ENCODE measurements around the gene FMN1. TPM values are rescaled to one million over a fixed set of nuclear protein-coding genes. Genes with fewer than 3 reads are reported as not detected.

The FMN1 gene
- total and polyA plus RNA-seq, 7 experiments from 2014 or later, result 0.02 to 32.2 (median 1.0) TPM; not detected in 1

GRCh38 chr15:32901192-32901591 lies 293.3 kb downstream of the FMN1 start:
- peaks cover 0 to 17% (median 5%) of the 10 kb centered on the region in 5 donors for H3K27me3 Mint-ChIP-seq
- H3K4me3 Mint-ChIP-seq, result no peak overlapping the region
- ATAC-seq, result no peak
- no peak for DNase-seq
- Histone ChIP-seq H3K36me3 (ENCODE audit: control insufficient read depth in 2 of 3, insufficient read depth in 3 of 3, low read length in 3 of 3) (no peaks in the 10 kb centered on the region), H3K4me3 (ENCODE audit: low read length) (no peak overlapping the region), H3K27ac (ENCODE audit: low read depth, low read length) (no peak overlapping the region), H3K27me3 (ENCODE audit: control insufficient read depth in 2 of 2, insufficient read depth in 2 of 2, low read length in 2 of 2) (no peaks in the 10 kb centered on the region), H3K9me3 (ENCODE audit: control insufficient read depth in 2 of 3, low read length in 3 of 3) (no peaks in the 10 kb centered on the region), H3K4me1 (ENCODE audit: control insufficient read depth in 2 of 2, insufficient read depth in 2 of 2, low read length in 2 of 2) (no peaks in the 10 kb centered on the region)
- H3K9me3 Mint-ChIP-seq, result no peaks in the 10 kb centered on the region
- H3K4me1 Mint-ChIP-seq, result peaks cover 0 to 2% (median 0%) of the 10 kb centered on the region in 7 donors
- CTCF ChIA-PET, result no interaction called here
- peaks cover 0 to 33% (median 10%) of the 10 kb centered on the region in 5 donors for H3K36me3 Mint-ChIP-seq
- intact Hi-C loops (cut with micrococcal nuclease), result no loop called here
- no peak overlapping the region for H3K27ac Mint-ChIP-seq
- POLR2A ChIA-PET, result no interaction called here

GRCh38 chr15:32899126-32899596 lies 295.4 kb downstream of the FMN1 start:
- peaks cover 0 to 2% (median 0%) of the 10 kb centered on the region in 11 donors for H3K9me3 Mint-ChIP-seq
- H3K9me3 ChIP-seq (ENCODE audit: control insufficient read depth in 2 of 3, low read length in 3 of 3), result no peaks in the 10 kb centered on the region
- ATAC-seq (no peak), DNase-seq (no peak)
- no peaks in the 10 kb centered on the region for H3K27me3 ChIP-seq (ENCODE audit: control insufficient read depth in 2 of 2, insufficient read depth in 2 of 2, low read length in 2 of 2)
- H3K4me3 Mint-ChIP-seq, result no peak overlapping the region
- H3K4me1 Mint-ChIP-seq, result peaks cover 0 to 2% (median 0%) of the 10 kb centered on the region in 7 donors
- H3K27ac Mint-ChIP-seq, result no peak overlapping the region
- H3K4me1 ChIP-seq (ENCODE audit: control insufficient read depth in 2 of 2, insufficient read depth in 2 of 2, low read length in 2 of 2), result no peaks in the 10 kb centered on the region
- ChIA-PET CTCF (no interaction called here), POLR2A (no interaction called here)
- H3K27ac ChIP-seq (ENCODE audit: low read depth, low read length), result no peak overlapping the region
- no peaks in the 10 kb centered on the region for H3K36me3 ChIP-seq (ENCODE audit: control insufficient read depth in 2 of 3, insufficient read depth in 3 of 3, low read length in 3 of 3)
- intact Hi-C loops (cut with micrococcal nuclease), result no loop called here
- H3K36me3 Mint-ChIP-seq, result peaks cover 0 to 37% (median 10%) of the 10 kb centered on the region in 5 donors
- H3K27me3 Mint-ChIP-seq, result peaks cover 0 to 21% (median 5%) of the 10 kb centered on the region in 5 donors
- no peak overlapping the region for H3K4me3 ChIP-seq (ENCODE audit: low read length)

- H3K4me3 ChIP-seq (ENCODE audit: low read length), result no peak overlapping the region
- no peaks in the 10 kb centered on the region for H3K4me1 ChIP-seq (ENCODE audit: control insufficient read depth in 2 of 2, insufficient read depth in 2 of 2, low read length in 2 of 2)
- no peak overlapping the region for H3K27ac ChIP-seq (ENCODE audit: low read depth, low read length)
- no peak for DNase-seq
- Mint-ChIP-seq H3K4me1 (peaks cover 0 to 2% (median 0%) of the 10 kb centered on the region in 7 donors), H3K36me3 (peaks cover 0 to 44% (median 9%) of the 10 kb centered on the region in 5 donors), H3K9me3 (peaks cover 0 to 3% (median 0%) of the 10 kb centered on the region in 11 donors), H3K27me3 (peaks cover 0 to 21% (median 5%) of the 10 kb centered on the region in 5 donors), H3K27ac (no peak overlapping the region), H3K4me3 (no peak overlapping the region)
- no peak for ATAC-seq
- CTCF ChIA-PET, result no interaction called here
- no peaks in the 10 kb centered on the region for H3K36me3 ChIP-seq (ENCODE audit: control insufficient read depth in 2 of 3, insufficient read depth in 3 of 3, low read length in 3 of 3)
- H3K27me3 ChIP-seq (ENCODE audit: control insufficient read depth in 2 of 2, insufficient read depth in 2 of 2, low read length in 2 of 2), result no peaks in the 10 kb centered on the region
- no peaks in the 10 kb centered on the region for H3K9me3 ChIP-seq (ENCODE audit: control insufficient read depth in 2 of 3, low read length in 3 of 3)
- intact Hi-C loops (cut with micrococcal nuclease), result no loop called here
- POLR2A ChIA-PET, result no interaction called here
These were observed 296.1 kb downstream of the FMN1 start for GRCh38 chr15:32898414-32898813.

- Mint-ChIP-seq H3K27ac (no peak overlapping the region), H3K4me1 (no peaks in the 10 kb centered on the region), H3K4me3 (no peak overlapping the region), H3K9me3 (peaks cover 0 to 3% (median 0%) of the 10 kb centered on the region in 11 donors), H3K27me3 (peaks cover 0 to 20% (median 5%) of the 10 kb centered on the region in 5 donors), H3K36me3 (peaks cover 0 to 35% (median 4%) of the 10 kb centered on the region in 5 donors)
- no peaks in the 10 kb centered on the region for H3K9me3 ChIP-seq (ENCODE audit: control insufficient read depth in 2 of 3, low read length in 3 of 3)
- CTCF ChIA-PET, result no interaction called here
- H3K4me3 ChIP-seq (ENCODE audit: low read length), result no peak overlapping the region
- POLR2A ChIA-PET, result no interaction called here
- ATAC-seq (no peak), DNase-seq (no peak)
- intact Hi-C loops (cut with micrococcal nuclease), result no loop called here
- no peaks in the 10 kb centered on the region for H3K4me1 ChIP-seq (ENCODE audit: control insufficient read depth in 2 of 2, insufficient read depth in 2 of 2, low read length in 2 of 2)
- H3K27me3 ChIP-seq (ENCODE audit: control insufficient read depth in 2 of 2, insufficient read depth in 2 of 2, low read length in 2 of 2), result no peaks in the 10 kb centered on the region
- H3K36me3 ChIP-seq (ENCODE audit: control insufficient read depth in 2 of 3, insufficient read depth in 3 of 3, low read length in 3 of 3), result no peaks in the 10 kb centered on the region
- no peak overlapping the region for H3K27ac ChIP-seq (ENCODE audit: low read depth, low read length)
These were observed 301.1 kb downstream of the FMN1 start for GRCh38 chr15:32893421-32893820.

GRCh38 chr15:32889214-32889613 lies 305.3 kb downstream of the FMN1 start:
- no peak overlapping the region for H3K27ac ChIP-seq (ENCODE audit: low read depth, low read length)
- Mint-ChIP-seq H3K9me3 (peaks cover 0 to 3% (median 0%) of the 10 kb centered on the region in 11 donors), H3K27me3 (peaks cover 0 to 3% (median 0%) of the 10 kb centered on the region in 5 donors), H3K27ac (no peak overlapping the region), H3K4me3 (no peak overlapping the region), H3K4me1 (peaks cover 0 to 1% (median 0%) of the 10 kb centered on the region in 7 donors), H3K36me3 (peaks cover 0 to 39% (median 4%) of the 10 kb centered on the region in 5 donors)
- no peaks in the 10 kb centered on the region for H3K9me3 ChIP-seq (ENCODE audit: control insufficient read depth in 2 of 3, low read length in 3 of 3)
- POLR2A ChIA-PET, result no interaction called here
- H3K4me3 ChIP-seq (ENCODE audit: low read length), result no peak overlapping the region
- intact Hi-C loops (cut with micrococcal nuclease), result no loop called here
- H3K4me1 ChIP-seq (ENCODE audit: control insufficient read depth in 2 of 2, insufficient read depth in 2 of 2, low read length in 2 of 2), result no peaks in the 10 kb centered on the region
- ATAC-seq (no peak), DNase-seq (no peak)
- CTCF ChIA-PET, result no interaction called here
- no peaks in the 10 kb centered on the region for H3K27me3 ChIP-seq (ENCODE audit: control insufficient read depth in 2 of 2, insufficient read depth in 2 of 2, low read length in 2 of 2)
- no peaks in the 10 kb centered on the region for H3K36me3 ChIP-seq (ENCODE audit: control insufficient read depth in 2 of 3, insufficient read depth in 3 of 3, low read length in 3 of 3)

GRCh38 chr15:32888221-32888761 lies 306.2 kb downstream of the FMN1 start:
- Mint-ChIP-seq H3K36me3 (peaks cover 0 to 35% (median 0%) of the 10 kb centered on the region in 5 donors), H3K9me3 (no peaks in the 10 kb centered on the region), H3K27ac (no peak overlapping the region), H3K4me3 (no peak overlapping the region), H3K4me1 (peaks cover 0 to 2% (median 0%) of the 10 kb centered on the region in 7 donors), H3K27me3 (peaks cover 0 to 3% (median 0%) of the 10 kb centered on the region in 5 donors)
- H3K27ac ChIP-seq (ENCODE audit: low read depth, low read length), result no peak overlapping the region
- POLR2A ChIA-PET, result no interaction called here
- no peaks in the 10 kb centered on the region for H3K9me3 ChIP-seq (ENCODE audit: control insufficient read depth in 2 of 3, low read length in 3 of 3)
- no peak for ATAC-seq
- no peak for DNase-seq
- no peak overlapping the region for H3K4me3 ChIP-seq (ENCODE audit: low read length)
- intact Hi-C loops (cut with micrococcal nuclease), result no loop called here
- CTCF ChIA-PET, result no interaction called here
- no peaks in the 10 kb centered on the region for H3K36me3 ChIP-seq (ENCODE audit: control insufficient read depth in 2 of 3, insufficient read depth in 3 of 3, low read length in 3 of 3)
- H3K27me3 ChIP-seq (ENCODE audit: control insufficient read depth in 2 of 2, insufficient read depth in 2 of 2, low read length in 2 of 2), result no peaks in the 10 kb centered on the region
- no peaks in the 10 kb centered on the region for H3K4me1 ChIP-seq (ENCODE audit: control insufficient read depth in 2 of 2, insufficient read depth in 2 of 2, low read length in 2 of 2)

- no peaks in the 10 kb centered on the region for H3K27me3 ChIP-seq (ENCODE audit: control insufficient read depth in 2 of 2, insufficient read depth in 2 of 2, low read length in 2 of 2)
- Mint-ChIP-seq H3K4me3 (no peak overlapping the region), H3K27me3 (no peaks in the 10 kb centered on the region), H3K9me3 (no peaks in the 10 kb centered on the region), H3K4me1 (peaks cover 0 to 2% (median 0%) of the 10 kb centered on the region in 7 donors), H3K27ac (no peak overlapping the region), H3K36me3 (peaks cover 0 to 32% (median 0%) of the 10 kb centered on the region in 5 donors)
- no peaks in the 10 kb centered on the region for H3K4me1 ChIP-seq (ENCODE audit: control insufficient read depth in 2 of 2, insufficient read depth in 2 of 2, low read length in 2 of 2)
- CTCF ChIA-PET, result no interaction called here
- no peak for DNase-seq
- POLR2A ChIA-PET, result no interaction called here
- intact Hi-C loops (cut with micrococcal nuclease), result no loop called here
- H3K27ac ChIP-seq (ENCODE audit: low read depth, low read length), result no peak overlapping the region
- no peaks in the 10 kb centered on the region for H3K9me3 ChIP-seq (ENCODE audit: control insufficient read depth in 2 of 3, low read length in 3 of 3)
- no peak overlapping the region for H3K4me3 ChIP-seq (ENCODE audit: low read length)
- H3K36me3 ChIP-seq (ENCODE audit: control insufficient read depth in 2 of 3, insufficient read depth in 3 of 3, low read length in 3 of 3), result no peaks in the 10 kb centered on the region
- no peak for ATAC-seq
These were observed 307.4 kb downstream of the FMN1 start for GRCh38 chr15:32887090-32887489.
